IPS-NIHi7 (cell line): Measurements from ENCODE around the gene PIK3C3.

Source experiments
- DNase-seq: peaks from one replicate; pipeline ENCODE4 v3.0.0; 2012; ENCODE audit warnings: mixed read lengths; ENCODE audit errors: extremely low spot score

PIK3C3 gene

DNA sequence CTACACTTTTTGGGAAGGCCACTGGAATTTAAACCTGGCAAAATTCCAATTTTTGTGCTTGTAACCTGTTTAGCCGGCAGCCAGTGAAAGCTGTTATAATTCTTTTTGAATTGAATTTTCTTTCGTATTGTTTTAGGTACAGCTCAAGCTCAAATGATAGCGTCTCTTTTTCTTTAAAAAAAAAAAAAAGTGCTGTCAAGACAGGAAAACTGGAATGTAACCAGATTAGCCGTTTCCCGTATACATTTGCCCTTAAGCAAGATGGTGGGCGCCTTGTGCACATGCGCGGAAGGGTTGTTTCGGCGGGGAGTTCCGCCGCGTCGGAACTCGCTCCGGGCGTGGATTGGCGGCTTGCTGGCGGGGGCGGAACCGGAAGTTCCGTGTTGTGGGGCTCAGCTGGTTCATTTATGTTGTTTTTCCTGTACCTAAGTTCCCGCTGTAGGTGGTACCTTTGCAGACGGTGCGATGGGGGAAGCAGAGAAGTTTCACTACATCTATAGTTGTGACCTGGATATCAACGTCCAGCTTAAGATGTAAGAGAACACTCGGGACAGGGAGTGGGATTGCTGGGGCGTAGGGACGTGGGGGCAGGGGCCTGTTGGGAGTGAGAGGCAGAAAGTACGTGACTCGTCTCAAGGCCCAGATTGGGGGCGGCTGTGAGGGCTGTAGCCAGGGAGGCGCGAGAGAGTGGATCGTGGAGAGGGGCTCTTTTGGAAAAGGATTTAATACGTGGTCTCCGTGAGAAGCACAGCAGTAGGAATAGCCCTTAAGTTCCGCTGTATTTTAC lies at the start of gene PIK3C3:
TSS of gene PIK3C3 (plus strand) at position 408 of the 787 bp plus-strand sequence. CDS start at position 466, 58 bp downstream.
- DNase-seq, result peak; percentile 93

- DNase-seq, result no peak
Measured at GRCh38 chr18:41905786-41906527, 49.1 kb upstream of the PIK3C3 start.

- peak; percentile 60 for DNase-seq
Measured at GRCh38 chr18:41906528-41907146, 48.4 kb upstream of the PIK3C3 start.

- DNase-seq, result no peak
Measured at GRCh38 chr18:41917181-41917580, 37.9 kb upstream of the PIK3C3 start.

- DNase-seq, result no peak
Measured at GRCh38 chr18:41921770-41922169, 33.3 kb upstream of the PIK3C3 start.

DNA sequence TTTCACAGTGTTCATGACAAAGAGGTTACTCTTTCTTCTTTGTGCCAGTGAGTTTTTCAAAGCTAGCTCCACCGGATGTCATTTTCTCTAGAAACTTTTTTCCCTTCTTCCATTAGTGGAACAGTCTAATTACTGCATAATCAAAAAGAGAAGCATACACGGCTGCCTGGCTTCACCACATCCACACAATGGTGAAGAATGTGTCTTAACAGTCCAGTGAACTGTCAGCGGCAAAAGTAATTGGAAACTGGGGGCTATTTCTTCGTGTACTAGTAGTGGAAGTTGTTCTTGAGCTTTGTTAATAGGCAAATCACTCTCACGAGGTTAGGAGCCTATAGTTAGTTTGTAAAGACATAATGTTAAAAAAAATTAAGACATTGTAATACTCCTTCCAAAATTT lies 32.9 kb upstream of the PIK3C3 start:
- no peak for DNase-seq

GRCh38 chr18:41922841-41923240 lies 32.2 kb upstream of the PIK3C3 start:
- no peak for DNase-seq

DNA sequence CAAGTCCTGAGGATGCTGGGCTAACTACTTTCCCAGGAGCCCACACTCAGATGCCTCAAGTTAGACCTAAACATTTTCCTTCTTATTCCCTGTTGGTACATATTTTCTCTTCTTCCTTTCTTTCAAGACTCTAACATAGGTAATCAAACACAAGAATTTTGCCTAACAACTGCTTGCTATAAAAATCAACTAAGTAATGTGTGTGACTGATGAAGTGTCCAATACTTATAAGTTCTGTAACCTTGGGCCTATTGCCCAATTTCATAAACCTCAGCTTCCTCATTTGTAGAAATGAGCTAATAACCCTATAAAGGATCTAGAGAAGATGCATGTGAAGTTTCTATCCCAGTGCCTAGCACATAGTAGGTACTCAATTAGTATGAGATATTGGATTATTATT lies 31.6 kb upstream of the PIK3C3 start:
- no peak for DNase-seq

- no peak for DNase-seq
Measured at GRCh38 chr18:41928581-41928980, 26.5 kb upstream of the PIK3C3 start.

- DNase-seq, result no peak
Measured at GRCh38 chr18:41932899-41933298, 22.1 kb upstream of the PIK3C3 start.

GRCh38 chr18:41933778-41934177 lies 21.3 kb upstream of the PIK3C3 start:
- DNase-seq, result peak; percentile 66

- DNase-seq, result no peak
Measured at GRCh38 chr18:41936471-41937134, 18.4 kb upstream of the PIK3C3 start.

- no peak for DNase-seq
Measured at GRCh38 chr18:41938445-41938844, 16.6 kb upstream of the PIK3C3 start.

DNA sequence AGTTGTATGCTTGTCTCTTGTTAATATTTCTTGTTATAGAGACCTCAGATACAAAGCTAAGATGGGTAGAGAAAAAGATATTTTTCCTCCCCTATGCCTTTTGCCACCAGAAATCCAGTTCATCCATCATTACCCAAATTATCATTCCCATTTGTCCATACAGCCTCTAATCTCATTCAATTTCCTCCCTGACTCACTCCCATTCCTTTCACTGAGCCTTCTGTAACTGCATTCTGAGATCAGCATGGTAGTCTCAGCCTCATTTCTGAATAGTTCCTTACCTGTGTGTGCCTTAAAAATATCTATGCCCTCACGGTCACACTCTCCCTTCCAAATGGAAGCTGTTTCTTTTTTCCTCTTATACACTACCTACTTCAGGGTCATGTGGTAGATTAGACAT lies 15.7 kb upstream of the PIK3C3 start:
- DNase-seq, result no peak

DNA sequence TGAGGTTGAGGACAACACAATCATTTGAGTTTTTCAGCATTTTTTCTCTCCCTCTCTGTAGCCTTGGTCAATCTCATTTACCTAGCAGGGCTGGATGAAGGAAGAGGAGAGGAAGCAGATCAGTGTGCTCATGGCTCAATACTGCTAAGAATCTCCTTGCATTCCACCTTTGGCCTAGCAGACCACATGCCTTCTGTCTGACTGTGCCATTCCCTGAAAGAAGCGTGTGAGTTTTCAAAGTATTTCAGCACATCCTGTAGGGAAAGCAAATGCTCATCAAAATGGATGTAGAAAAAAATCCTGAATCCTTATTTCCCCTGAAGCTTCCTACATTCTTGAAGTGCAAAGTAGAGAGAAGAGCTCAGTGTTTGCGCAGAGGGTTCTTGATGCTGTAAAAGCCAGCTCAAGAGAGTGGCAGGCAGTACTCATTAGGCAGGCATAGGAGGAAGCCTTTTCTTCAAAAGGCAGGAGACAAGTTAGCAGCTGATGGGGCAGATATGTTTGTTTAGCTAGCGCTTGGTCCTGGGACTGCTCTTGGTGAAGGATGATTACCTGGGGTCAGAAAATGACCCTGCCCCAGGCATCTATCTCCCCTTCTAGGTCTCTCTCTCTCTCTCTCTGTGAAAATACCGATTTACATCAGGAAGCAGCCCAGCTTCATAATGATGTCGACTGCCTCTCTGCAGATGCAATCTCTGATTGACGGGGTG lies 14.4 kb upstream of the PIK3C3 start:
- peak; percentile 24 for DNase-seq

- DNase-seq, result no peak
Measured at GRCh38 chr18:41942254-41942653, 12.8 kb upstream of the PIK3C3 start.

GRCh38 chr18:41948544-41949110 lies 6.4 kb upstream of the PIK3C3 start:
- DNase-seq, result no peak

- DNase-seq, result no peak
Measured at GRCh38 chr18:41949206-41949920, 5.7 kb upstream of the PIK3C3 start.

GRCh38 chr18:41955688-41956087 lies 654 bp downstream of the PIK3C3 start:
- no peak for DNase-seq

DNA sequence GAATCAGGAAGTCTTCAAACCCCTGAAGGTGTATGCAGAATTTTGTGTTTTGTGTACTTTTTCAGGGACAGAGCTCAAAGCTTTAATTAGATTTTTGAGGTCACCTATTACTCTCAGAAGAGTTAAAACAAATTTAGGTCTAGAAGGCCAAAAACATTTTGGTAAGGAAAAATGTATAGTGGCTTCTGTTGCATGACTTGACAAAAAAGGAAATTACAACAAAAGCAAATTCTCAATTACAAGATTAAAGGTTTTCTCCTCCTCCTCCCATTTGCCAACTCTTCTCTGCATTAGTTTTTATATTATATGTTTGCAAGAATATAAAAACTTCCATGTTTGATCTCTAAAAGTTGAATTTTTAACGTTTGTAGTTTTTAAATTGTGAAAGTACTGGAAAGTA lies 4.0 kb downstream of the PIK3C3 start:
- DNase-seq, result no peak
